HepG2 (cell line): Measurements from ENCODE around the gene LSMEM2. TPM values are rescaled to one million over a fixed set of nuclear protein-coding genes. Genes with fewer than 3 reads are reported as not detected.
A peak's percentile ranks its signal among the peaks of the same experiment; 100 is the strongest.

Experiments used
- ATAC-seq: fragments of 200-7000 bp; cut with Tn5 transposase; 3 replicates; pipeline ENCODE4 v1.9.1; 2020; ENCODE audit warnings: mild to moderate bottlenecking, moderate library complexity
- BruUV-seq: library from RNA; stranded (reverse); fragments of 400-500 nt; replicated peaks from 2 replicates; lab custom pipeline; 2021; lab: Mats Ljungman, UMichigan
- CTCF ChIA-PET: fragments of 300-600 bp; formaldehyde crosslinking; extraction: SDS; loops from one replicate; lab custom pipeline; 2021; ENCODE audit warnings: low total read pairs, inconsistent platforms, low intra/inter-chr PET ratio; lab: Yijun Ruan, JAX
- POLR2A ChIA-PET: fragments of 350-600 bp; sonication (Branson Sonifier 250); formaldehyde crosslinking; loops from one replicate; lab custom pipeline; 2020; ENCODE audit warnings: antibody characterized with exemption, inconsistent platforms; lab: Yijun Ruan, JAX
- DNase-seq: peaks from one replicate; pipeline ENCODE4 v3.0.0-alpha.2; 2015; ENCODE audit warnings: low spot score
- FAIRE-seq: peaks from 3 replicates; lab custom pipeline; 2011; peaks lifted over from hg19 to GRCh38; lab: Jason Lieb, UNC
- H2AFZ ChIP-seq: one replicate; pipeline ENCODE4 v1.6.1; 2011; ENCODE audit warnings: low read length, inconsistent platforms
- H3K27ac ChIP-seq: fragments of 300-600 bp; 3 replicates; pipeline ENCODE4 v1.8.0; 2011; ENCODE audit warnings: mixed run types, mild to moderate bottlenecking, mixed read lengths, low read length, inconsistent platforms; ENCODE audit not compliant: insufficient read depth; ENCODE audit errors: extremely low read length
- H3K27me3 ChIP-seq, 2 experiments: fragments of 200-600 bp in 1 of 2; 2 replicates in 1 of 2; 3 replicates in 1 of 2; pipeline versions ENCODE4 v1.6.0 to v1.8.0; 2011; ENCODE audit warnings: low read length in 2 of 2, mild to moderate bottlenecking in 2 of 2, moderate library complexity in 2 of 2, inconsistent platforms in 1 of 2; ENCODE audit not compliant: insufficient read depth in 2 of 2, control insufficient read depth in 1 of 2
- H3K36me3 ChIP-seq, 2 experiments: fragments of 200-600 bp in 1 of 2; replicated peaks in 1 of 2; 2 replicates in 1 of 2; 3 replicates in 1 of 2; pipeline versions ENCODE4 v1.5.1 to v1.8.0; 2011; ENCODE audit warnings: low read length in 2 of 2, inconsistent platforms in 1 of 2; ENCODE audit not compliant: insufficient read depth in 2 of 2, control insufficient read depth in 1 of 2
- H3K4me1 ChIP-seq: 2 replicates; pipeline ENCODE4 v1.5.1; 2012; ENCODE audit warnings: low read length, inconsistent platforms; ENCODE audit not compliant: insufficient read depth
- H3K4me2 ChIP-seq: 2 replicates; pipeline ENCODE4 v1.6.0; 2011; ENCODE audit warnings: low read depth, low read length, inconsistent platforms
- H3K4me3 ChIP-seq, 3 experiments: fragments of 200-600 bp in 1 of 3; sonication (generic), shearing (Covaris generic) in 1 of 3; replicated peaks in 1 of 3; 2 replicates each; pipeline ENCODE4 v1.5.1; 2011 to 2016; ENCODE audit warnings: low read length in 3 of 3, inconsistent platforms in 2 of 3, low read depth in 2 of 3, mild to moderate bottlenecking in 2 of 3, control low read depth in 1 of 3, mixed read lengths in 1 of 3; ENCODE audit not compliant: insufficient read depth in 1 of 3
- H3K79me2 ChIP-seq: one replicate; pipeline ENCODE4 v1.6.1; 2011; ENCODE audit warnings: low read length, inconsistent platforms; ENCODE audit not compliant: insufficient read depth
- H3K9ac ChIP-seq: 2 replicates; pipeline ENCODE4 v1.6.0; 2011; ENCODE audit warnings: mild to moderate bottlenecking, low read depth, low read length, inconsistent platforms; ENCODE audit not compliant: insufficient read depth
- H3K9me3 ChIP-seq: 2 replicates; pipeline ENCODE4 v1.5.1; 2012; ENCODE audit warnings: mild to moderate bottlenecking, low read length
- H4K20me1 ChIP-seq: 2 replicates; pipeline ENCODE4 v1.6.0; 2011; ENCODE audit warnings: inconsistent platforms, mild to moderate bottlenecking, low read length, moderate library complexity; ENCODE audit not compliant: insufficient read depth
- CSRNP1 ChIP-seq: sonication (generic); formaldehyde crosslinking; IDR thresholded peaks from 2 replicates; pipeline ENCODE4 v1.8.1; 2023; ENCODE audit warnings: mild to moderate bottlenecking, missing genetic modification reagents
- NR2C2 ChIP-seq: sonication (generic); formaldehyde crosslinking; IDR thresholded peaks from 2 replicates; pipeline ENCODE4 v1.4.0; 2020; ENCODE audit warnings: missing genetic modification reagents, mild to moderate bottlenecking, moderate library complexity, borderline replicate concordance
- ZC3H13 ChIP-seq: sonication (generic); formaldehyde crosslinking; IDR thresholded peaks from 2 replicates; pipeline ENCODE4 v1.8.1; 2023; ENCODE audit warnings: mild to moderate bottlenecking, missing genetic modification reagents, moderate library complexity
- ZNF280B ChIP-seq: sonication (generic); formaldehyde crosslinking; IDR thresholded peaks from 2 replicates; pipeline ENCODE4 v1.5.0; 2020; ENCODE audit warnings: missing genetic modification reagents, mild to moderate bottlenecking, borderline replicate concordance
- WGBS: methylation state at CpG from one replicate; pipeline ENCODE4 v1.1.6; 2017; ENCODE audit warnings: low lambda C conversion rate; 5-methylcytosine and 5-hydroxymethylcytosine counted together
- in situ Hi-C: cut with HindIII; loops from 2 replicates; pipeline ENCODE4 v1.10.0; 2017; ENCODE audit warnings: low pct_unique_long_range_greater_than_20kb; ENCODE audit not compliant: extremely low pct_ligation_motif_present
- intact Hi-C: fragments of 100-400 bp; cut with micrococcal nuclease; formaldehyde crosslinking; loops from one replicate; pipeline ENCODE4 v1.10.0; 2022; ENCODE audit not compliant: unreplicated experiment
- polyA plus RNA-seq, 8 experiments: library from polyadenylated mRNA; depleted of rRNA in 3 of 8; stranded (reverse) in 7 of 8; unstranded in 1 of 8; fragments of >200 nt; fragmentation: Illumina TruSeq in 4 of 8; extraction: Trizol in 4 of 8; gene quantifications; 2 replicates each; pipeline versions ENCODE4 v1.2.1 to v1.2.3, GENCODE V29; 2011 to 2016; ENCODE audit warnings: low read depth in 4 of 8, missing spikeins in 1 of 8, mixed read lengths in 1 of 8; ENCODE audit not compliant: insufficient read depth in 1 of 8
- total RNA-seq, 5 experiments: library from RNA; depleted of rRNA; stranded (reverse); fragments of >200 nt; fragmentation: Illumina TruSeq; extraction: Trizol; gene quantifications; 2 replicates each; pipeline ENCODE4 v1.2.3, GENCODE V29; 2016; ENCODE audit warnings: low read depth in 1 of 5

LSMEM2 gene
- total and polyA plus RNA-seq, 2 of the 13 experiments (the other 11 are each of a cell fraction or from before 2014, with no cell fraction given), result 0.07 to 0.41 TPM

GRCh38 chr3:50293079-50293801 lies 14.4 kb downstream of the LSMEM2 start:
- ChIA-PET POLR2A (interaction anchor here (1.2 to 3.4 kb wide), 8 partner anchors 9 to 91 kb away, joined by 4 to 36 read pairs (median 15); partner anchors contain the start of genes HYAL1 and LSMEM2), CTCF (interaction anchor here (1.9 kb wide), 1 partner anchor 31 kb away, joined by 4 read pairs; no protein-coding TSS in a partner anchor)
- Histone ChIP-seq H3K9me3 (no peaks in the 10 kb centered on the region), H3K79me2 (peaks cover 16% of the 10 kb centered on the region), H3K4me1 (peaks cover 41% of the 10 kb centered on the region), H3K27me3 (no peaks in the 10 kb centered on the region), H3K4me2 (peak overlapping the region; percentile 98), H3K4me3 (peak overlapping the region; percentile 46 to 85 (median 54)), H3K9ac (peak overlapping the region; percentile 82), H4K20me1 (no peaks in the 10 kb centered on the region), H3K36me3 (peaks cover 19 to 25% of the 10 kb centered on the region in 2 experiments), H2AFZ (no peak overlapping the region), H3K27ac (peak overlapping the region; percentile 72)
- FAIRE-seq, result no peak
- intact Hi-C loops (no loop called here), in situ Hi-C loops (no loop called here)
- 49% methylated on average over 4 of the region's 12 CpGs for WGBS
- TF ChIP-seq ZC3H13 (CRISPR knock-in tag), result 0 out of 2 replicates have a peak, but pooled peaks have one; percentile 22
- TF ChIP-seq NR2C2, result no peak
- 0 out of 2 replicates have a peak, but pooled peaks have one; percentile 35 for TF ChIP-seq ZNF280B
- TF ChIP-seq CSRNP1 (CRISPR knock-in tag), result 0 out of 2 replicates have a peak, but pooled peaks have one; percentile 41
- BruUV-seq, result no TSS peak
- ATAC-seq, result peak; percentile 2; the same call in 1 of the 3 replicates
- no peak for DNase-seq
